CD4-positive, alpha-beta T cell (primary cell): ENCODE data around the gene DYNC1LI2. TPM values are rescaled to one million over a fixed set of nuclear protein-coding genes. Genes with fewer than 3 reads are reported as not detected.

Experiments
- ATAC-seq: fragments of 200-7000 bp; cut with Tn5 transposase; one replicate; pipeline ENCODE4 v1.10.0; 2022; ENCODE audit warnings: mild to moderate bottlenecking; ENCODE audit not compliant: poor library complexity
- CTCF ChIA-PET: fragments of 350-600 bp; sonication (Branson Sonifier 250); formaldehyde crosslinking; loops from one replicate; lab custom pipeline; 2021; ENCODE audit warnings: antibody characterized with exemption, inconsistent platforms; lab: Charles Lee
- POLR2A ChIA-PET: fragments of 350-600 bp; sonication (Branson Sonifier 250); formaldehyde crosslinking; loops from one replicate; lab custom pipeline; 2021; ENCODE audit warnings: antibody characterized with exemption, inconsistent platforms; lab: Charles Lee
- DNase-seq, 14 experiments: peaks; one replicate each; pipeline ENCODE4 v3.0.0-alpha.2; 2013 to 2020; ENCODE audit warnings: mixed read lengths in 2 of 14
- H3K27ac ChIP-seq, 2 donors: one replicate each; pipeline versions ENCODE4 v1.5.1 to v1.7.0; 2013; ENCODE audit warnings: low read length in 2 of 2, low read depth in 1 of 2, mild to moderate bottlenecking in 1 of 2
- H3K27me3 ChIP-seq, 2 experiments: 1 replicate in 1 of 2; 2 replicates in 1 of 2; pipeline versions ENCODE4 v1.6.1 to v1.7.0; 2013; ENCODE audit warnings: low read length in 2 of 2, control low read depth in 1 of 2, mild to moderate bottlenecking in 1 of 2, moderate library complexity in 1 of 2; ENCODE audit not compliant: insufficient read depth in 2 of 2, control insufficient read depth in 1 of 2
- H3K36me3 ChIP-seq: one replicate; pipeline ENCODE4 v1.6.1; 2013; ENCODE audit warnings: low read length, control low read depth; ENCODE audit not compliant: insufficient read depth
- H3K4me1 ChIP-seq: one replicate; pipeline ENCODE4 v1.6.1; 2013; ENCODE audit warnings: low read length, control low read depth; ENCODE audit not compliant: insufficient read depth
- H3K4me3 ChIP-seq: one replicate; pipeline ENCODE4 v1.5.1; 2013; ENCODE audit warnings: mild to moderate bottlenecking, low read length, moderate library complexity
- H3K9me3 ChIP-seq, 2 experiments: 1 replicate in 1 of 2; 2 replicates in 1 of 2; pipeline versions ENCODE4 v1.6.1 to v1.7.0; 2013; ENCODE audit warnings: low read length in 2 of 2, mild to moderate bottlenecking in 2 of 2, control low read depth in 1 of 2, moderate library complexity in 1 of 2; ENCODE audit not compliant: control insufficient read depth in 1 of 2, insufficient read depth in 1 of 2
- H3K27ac Mint-ChIP-seq: one replicate; pipeline ENCODE4 v1.8.0; 2020; ENCODE audit warnings: mixed read lengths
- H3K27me3 Mint-ChIP-seq: one replicate; pipeline ENCODE4 v1.8.0; 2021; ENCODE audit warnings: mixed read lengths
- H3K36me3 Mint-ChIP-seq: one replicate; pipeline ENCODE4 v1.8.0; 2021; ENCODE audit warnings: low read depth, mixed read lengths
- H3K4me1 Mint-ChIP-seq: one replicate; pipeline ENCODE4 v1.8.0; 2021; ENCODE audit warnings: low read depth, mixed read lengths
- H3K4me3 Mint-ChIP-seq: one replicate; pipeline ENCODE4 v1.8.0; 2020; ENCODE audit warnings: mild to moderate bottlenecking, mixed read lengths
- H3K9me3 Mint-ChIP-seq: one replicate; pipeline ENCODE4 v1.8.0; 2020; ENCODE audit warnings: mixed read lengths
- intact Hi-C, 2 experiments: fragments of 100-400 bp; cut with DNase I in 1 of 2; cut with micrococcal nuclease in 1 of 2; formaldehyde crosslinking; loops; one replicate each; pipeline versions ENCODE4 v1.15.1 to v1.9.0; 2023 to 2025; cut with DNase I, micrococcal nuclease
- total RNA-seq, 174 experiments: library from RNA in 2 of 174; stranded (reverse) in 2 of 174; gene quantifications; one replicate each; pipeline ENCODE4 v1.2.3 and lab custom pipeline; 2021 to 2026
- TF ChIP-seq, protein P1 (sequence below): fragments of 200-600 bp; IDR thresholded peaks from one replicate; pipeline ENCODE4 v1.8.0; 2022; ENCODE audit warnings: antibody characterized with exemption, mild to moderate bottlenecking

Gene DYNC1LI2
- total RNA-seq, 2 experiments from 2014 or later: 81.8 to 82.4 TPM

- no peak for DNase-seq
- Mint-ChIP-seq H3K36me3 (no peaks in the 10 kb centered on the region), H3K4me3 (no peak overlapping the region), H3K9me3 (no peaks in the 10 kb centered on the region), H3K27ac (no peak overlapping the region), H3K27me3 (no peaks in the 10 kb centered on the region), H3K4me1 (no peaks in the 10 kb centered on the region)
- Histone ChIP-seq H3K4me1 (no peaks in the 10 kb centered on the region), H3K27ac (no peak overlapping the region), H3K4me3 (no peak overlapping the region), H3K9me3 (no peaks in the 10 kb centered on the region), H3K27me3 (no peaks in the 10 kb centered on the region), H3K36me3 (no peaks in the 10 kb centered on the region)
- TF ChIP-seq, protein P1, sequence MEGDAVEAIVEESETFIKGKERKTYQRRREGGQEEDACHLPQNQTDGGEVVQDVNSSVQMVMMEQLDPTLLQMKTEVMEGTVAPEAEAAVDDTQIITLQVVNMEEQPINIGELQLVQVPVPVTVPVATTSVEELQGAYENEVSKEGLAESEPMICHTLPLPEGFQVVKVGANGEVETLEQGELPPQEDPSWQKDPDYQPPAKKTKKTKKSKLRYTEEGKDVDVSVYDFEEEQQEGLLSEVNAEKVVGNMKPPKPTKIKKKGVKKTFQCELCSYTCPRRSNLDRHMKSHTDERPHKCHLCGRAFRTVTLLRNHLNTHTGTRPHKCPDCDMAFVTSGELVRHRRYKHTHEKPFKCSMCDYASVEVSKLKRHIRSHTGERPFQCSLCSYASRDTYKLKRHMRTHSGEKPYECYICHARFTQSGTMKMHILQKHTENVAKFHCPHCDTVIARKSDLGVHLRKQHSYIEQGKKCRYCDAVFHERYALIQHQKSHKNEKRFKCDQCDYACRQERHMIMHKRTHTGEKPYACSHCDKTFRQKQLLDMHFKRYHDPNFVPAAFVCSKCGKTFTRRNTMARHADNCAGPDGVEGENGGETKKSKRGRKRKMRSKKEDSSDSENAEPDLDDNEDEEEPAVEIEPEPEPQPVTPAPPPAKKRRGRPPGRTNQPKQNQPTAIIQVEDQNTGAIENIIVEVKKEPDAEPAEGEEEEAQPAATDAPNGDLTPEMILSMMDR: no peak
- ATAC-seq: no peak
- ChIA-PET CTCF (no interaction called here), POLR2A (no interaction called here)
- intact Hi-C loops: no loop called here
These were observed 69.7 kb downstream of the DYNC1LI2 start for GRCh38 chr16:66681676-66682075.

- Mint-ChIP-seq H3K27ac (no peak overlapping the region), H3K4me1 (no peaks in the 10 kb centered on the region), H3K27me3 (no peaks in the 10 kb centered on the region), H3K4me3 (no peak overlapping the region), H3K9me3 (no peaks in the 10 kb centered on the region), H3K36me3 (no peaks in the 10 kb centered on the region)
- DNase-seq: no peak
- H3K27ac ChIP-seq: no peak overlapping the region
- H3K9me3 ChIP-seq: no peaks in the 10 kb centered on the region
- H3K4me1 ChIP-seq: no peaks in the 10 kb centered on the region
- H3K4me3 ChIP-seq: no peak overlapping the region
- intact Hi-C loops: no loop called here
- POLR2A ChIA-PET: no interaction called here
- H3K27me3 ChIP-seq: no peaks in the 10 kb centered on the region
- TF ChIP-seq, protein P1: no peak
- H3K36me3 ChIP-seq: no peaks in the 10 kb centered on the region
- no peak for ATAC-seq
- CTCF ChIA-PET: no interaction called here
These were observed 73.1 kb downstream of the DYNC1LI2 start for GRCh38 chr16:66678337-66678736.

DNA sequence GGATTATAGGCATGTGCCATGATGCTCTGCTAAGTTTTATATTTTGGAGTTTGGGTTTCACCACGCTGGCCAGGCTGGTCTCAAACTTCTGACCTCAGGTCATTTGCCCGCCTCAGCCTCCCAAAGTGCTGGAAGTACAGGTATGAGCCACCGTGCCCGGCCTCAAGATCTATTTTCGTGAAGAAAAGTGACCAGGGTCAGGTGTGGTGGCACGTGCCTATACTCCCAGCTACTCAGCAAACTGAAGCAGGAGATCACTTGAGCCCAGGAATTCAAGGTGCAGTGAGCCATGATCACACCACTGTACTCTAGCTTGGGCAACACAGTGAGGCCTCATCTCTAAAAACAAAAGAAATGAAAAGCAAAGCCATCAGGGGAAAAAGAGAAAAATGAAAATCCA lies 73.6 kb downstream of the DYNC1LI2 start:
- Histone ChIP-seq H3K9me3 (no peaks in the 10 kb centered on the region), H3K36me3 (no peaks in the 10 kb centered on the region), H3K27ac (no peak overlapping the region), H3K4me3 (no peak overlapping the region), H3K27me3 (no peaks in the 10 kb centered on the region), H3K4me1 (no peaks in the 10 kb centered on the region)
- DNase-seq: no peak
- Mint-ChIP-seq H3K27me3 (no peaks in the 10 kb centered on the region), H3K9me3 (no peaks in the 10 kb centered on the region), H3K4me1 (no peaks in the 10 kb centered on the region), H3K4me3 (no peak overlapping the region), H3K27ac (no peak overlapping the region), H3K36me3 (no peaks in the 10 kb centered on the region)
- intact Hi-C loops: no loop called here
- TF ChIP-seq, protein P1: no peak
- ATAC-seq: no peak
- ChIA-PET POLR2A (no interaction called here), CTCF (interaction anchor here (0.7 kb wide), 1 partner anchor 106 kb away, joined by 3 read pairs; no protein-coding TSS in a partner anchor)
